Natural killer cell (primary cell): Measurements from ENCODE around the gene ARL5A. TPM values are rescaled to one million over a fixed set of nuclear protein-coding genes. Genes with fewer than 3 reads are reported as not detected.

Source experiments
- ATAC-seq, 3 donors: fragments of 150-1000 bp in 2 of 3; fragments of 200-7000 bp in 1 of 3; cut with Tn5 transposase; 1 replicate in 1 of 3; 2 replicates in 2 of 3; pipeline ENCODE4 v1.10.0; 2021; ENCODE audit warnings: mild to moderate bottlenecking in 2 of 3, moderate library complexity in 2 of 3
- DNase-seq, 2 donors: peaks; one replicate each; pipeline versions ENCODE4 v3.0.0 to v3.0.0-alpha.2; 2013 to 2021; ENCODE audit warnings: mixed read lengths in 1 of 2
- H3K27ac ChIP-seq: one replicate; pipeline ENCODE4 v1.5.1; 2013; ENCODE audit warnings: mild to moderate bottlenecking, low read length
- H3K27me3 ChIP-seq: one replicate; pipeline ENCODE4 v1.6.1; 2013; ENCODE audit warnings: low read length; ENCODE audit not compliant: control insufficient read depth, insufficient read depth
- H3K36me3 ChIP-seq: one replicate; pipeline ENCODE4 v1.6.1; 2013; ENCODE audit warnings: low read length; ENCODE audit not compliant: control insufficient read depth, insufficient read depth
- H3K4me1 ChIP-seq: one replicate; pipeline ENCODE4 v1.6.1; 2013; ENCODE audit warnings: low read length; ENCODE audit not compliant: control insufficient read depth, insufficient read depth
- H3K4me3 ChIP-seq: one replicate; pipeline ENCODE4 v1.5.1; 2013; ENCODE audit warnings: low read length
- H3K9me3 ChIP-seq: one replicate; pipeline ENCODE4 v1.6.1; 2013; ENCODE audit warnings: low read length; ENCODE audit not compliant: control insufficient read depth, insufficient read depth
- H3K27ac Mint-ChIP-seq, 2 donors: one replicate each; pipeline ENCODE4 v1.8.0; 2022; ENCODE audit warnings: mild to moderate bottlenecking in 2 of 2, mixed read lengths in 2 of 2, moderate library complexity in 1 of 2
- H3K27me3 Mint-ChIP-seq, 2 donors: one replicate each; pipeline ENCODE4 v1.8.0; 2022; ENCODE audit warnings: low read depth in 2 of 2, mixed read lengths in 2 of 2
- H3K36me3 Mint-ChIP-seq: one replicate; pipeline ENCODE4 v1.8.0; 2022; ENCODE audit warnings: mixed read lengths
- H3K4me1 Mint-ChIP-seq, 2 donors: one replicate each; pipeline ENCODE4 v1.8.0; 2022; ENCODE audit warnings: mixed read lengths in 2 of 2
- H3K4me3 Mint-ChIP-seq: one replicate; pipeline ENCODE4 v1.8.0; 2022; ENCODE audit warnings: mild to moderate bottlenecking, moderate library complexity, mixed read lengths
- H3K9me3 Mint-ChIP-seq, 2 donors: one replicate each; pipeline ENCODE4 v1.8.0; 2022; ENCODE audit warnings: mixed read lengths in 2 of 2
- CTCF ChIP-seq: fragments of 200-600 bp; IDR thresholded peaks from one replicate; pipeline ENCODE4 v1.8.0; 2022; ENCODE audit warnings: antibody characterized with exemption
- WGBS: methylation state at CpG from one replicate; pipeline ENCODE4 v1.1.7; 2013; ENCODE audit warnings: missing lambda C conversion rate; ENCODE audit not compliant: insufficient coverage; 5-methylcytosine and 5-hydroxymethylcytosine counted together
- intact Hi-C: fragments of 100-400 bp; cut with micrococcal nuclease; formaldehyde crosslinking; loops from one replicate; pipeline ENCODE4 v1.14.2; 2022
- total RNA-seq, 4 donors: library from RNA; stranded (reverse); fragments of 120-200 nt in 1 of 4; gene quantifications; one replicate each; pipeline versions ENCODE4 v1.2.3 to v1.2.4, GENCODE V29; 2013 to 2022

ARL5A gene
- total RNA-seq, 3 donors from 2014 or later (not counting 1 experiment from before 2014, with no cell fraction given): 39.9 to 58.0 (median 56.5) TPM

GRCh38 chr2:151786483-151786882, 41.7 kb downstream of the ARL5A start:
- H3K9me3 Mint-ChIP-seq: peaks cover 0 to under 1% of the 10 kb centered on the region in 2 donors
- no peaks in the 10 kb centered on the region for H3K27me3 ChIP-seq
- no peak for ATAC-seq
- H3K9me3 ChIP-seq: no peaks in the 10 kb centered on the region
- intact Hi-C loops: no loop called here
- peaks cover 10% of the 10 kb centered on the region for H3K36me3 Mint-ChIP-seq
- no peak overlapping the region for H3K27ac ChIP-seq
- no peaks in the 10 kb centered on the region for H3K27me3 Mint-ChIP-seq
- no peak overlapping the region for H3K4me3 Mint-ChIP-seq
- no peaks in the 10 kb centered on the region for H3K4me1 ChIP-seq
- H3K27ac Mint-ChIP-seq: no peak overlapping the region
- no peak overlapping the region for H3K4me3 ChIP-seq
- peaks cover 22% of the 10 kb centered on the region for H3K36me3 ChIP-seq
- peaks cover 8 to 32% of the 10 kb centered on the region in 2 donors for H3K4me1 Mint-ChIP-seq
- DNase-seq: no peak
- 57% methylated on average over 1 of the region's 1 CpG for WGBS
- TF ChIP-seq CTCF: no peak

GRCh38 chr2:151786077-151786476, 42.1 kb downstream of the ARL5A start:
- Histone ChIP-seq H3K36me3 (peaks cover 22% of the 10 kb centered on the region), H3K4me3 (no peak overlapping the region), H3K27ac (peak overlapping the region; percentile 21), H3K27me3 (no peaks in the 10 kb centered on the region), H3K4me1 (no peaks in the 10 kb centered on the region), H3K9me3 (no peaks in the 10 kb centered on the region)
- 98% methylated on average over 5 of the region's 5 CpGs for WGBS
- no peak for DNase-seq
- peaks cover 6 to 30% of the 10 kb centered on the region in 2 donors for H3K4me1 Mint-ChIP-seq
- no peak for ATAC-seq
- no peak for TF ChIP-seq CTCF
- H3K27ac Mint-ChIP-seq: no peak overlapping the region
- no peaks in the 10 kb centered on the region for H3K9me3 Mint-ChIP-seq
- no peak overlapping the region for H3K4me3 Mint-ChIP-seq
- peaks cover 10% of the 10 kb centered on the region for H3K36me3 Mint-ChIP-seq
- intact Hi-C loops: no loop called here
- no peaks in the 10 kb centered on the region for H3K27me3 Mint-ChIP-seq

- H3K27ac Mint-ChIP-seq: no peak overlapping the region
- H3K27me3 Mint-ChIP-seq: no peaks in the 10 kb centered on the region
- WGBS: 100% methylated on average over 1 of the region's 2 CpGs
- Histone ChIP-seq H3K27me3 (no peaks in the 10 kb centered on the region), H3K4me1 (no peaks in the 10 kb centered on the region), H3K4me3 (no peak overlapping the region), H3K9me3 (no peaks in the 10 kb centered on the region), H3K27ac (no peak overlapping the region), H3K36me3 (peaks cover 19% of the 10 kb centered on the region)
- DNase-seq: no peak
- intact Hi-C loops: no loop called here
- peaks cover 7 to 27% of the 10 kb centered on the region in 2 donors for H3K4me1 Mint-ChIP-seq
- H3K9me3 Mint-ChIP-seq: no peaks in the 10 kb centered on the region
- no peak for ATAC-seq
- no peak overlapping the region for H3K4me3 Mint-ChIP-seq
- peaks cover 26% of the 10 kb centered on the region for H3K36me3 Mint-ChIP-seq
- no peak for TF ChIP-seq CTCF
Measured at GRCh38 chr2:151783133-151783520, 45.1 kb downstream of the ARL5A start.

- ATAC-seq (no peak), DNase-seq (no peak)
- Histone ChIP-seq H3K4me3 (no peak overlapping the region), H3K27ac (no peak overlapping the region), H3K27me3 (no peaks in the 10 kb centered on the region), H3K4me1 (no peaks in the 10 kb centered on the region), H3K9me3 (no peaks in the 10 kb centered on the region), H3K36me3 (peaks cover 17% of the 10 kb centered on the region)
- Mint-ChIP-seq H3K4me1 (peaks cover 7 to 24% of the 10 kb centered on the region in 2 donors), H3K27ac (no peak overlapping the region), H3K27me3 (no peaks in the 10 kb centered on the region), H3K9me3 (no peaks in the 10 kb centered on the region), H3K4me3 (no peak overlapping the region), H3K36me3 (peaks cover 30% of the 10 kb centered on the region)
- no peak for TF ChIP-seq CTCF
- WGBS: 83% methylated on average over 5 of the region's 6 CpGs
- intact Hi-C loops: no loop called here
Measured at GRCh38 chr2:151782378-151783132, 45.7 kb downstream of the ARL5A start.
